OCI-LY1 (cell line): Measurements from ENCODE around the gene NIPAL3.

Experiments used
- H2AFZ ChIP-seq: fragments of 200-600 bp; sonication (generic), shearing (Covaris generic); 2 replicates; pipeline ENCODE4 v1.6.0; 2014; ENCODE audit warnings: antibody characterized with exemption, mild to moderate bottlenecking, low read length
- H3F3A ChIP-seq: fragments of 200-600 bp; sonication (generic), shearing (Covaris generic); 2 replicates; pipeline ENCODE4 v1.6.0; 2014; ENCODE audit warnings: mild to moderate bottlenecking, antibody characterized with exemption, low read length, moderate library complexity; ENCODE audit not compliant: insufficient read depth
- H3K27ac ChIP-seq: fragments of 200-600 bp; sonication (generic); 2 replicates; pipeline ENCODE4 v1.5.1; 2014; ENCODE audit warnings: low read length, mixed run types, mild to moderate bottlenecking, low read depth; ENCODE audit not compliant: poor library complexity, severe bottlenecking
- H3K27me3 ChIP-seq: fragments of 200-600 bp; sonication (generic); 2 replicates; pipeline ENCODE4 v1.6.0; 2014; ENCODE audit warnings: antibody characterized with exemption, mild to moderate bottlenecking, low read length, moderate library complexity; ENCODE audit not compliant: insufficient read depth
- H3K36me3 ChIP-seq: fragments of 200-600 bp; sonication (generic); 2 replicates; pipeline ENCODE4 v1.6.1; 2014; ENCODE audit warnings: mild to moderate bottlenecking, antibody characterized with exemption, low read length, moderate library complexity, mixed read lengths; ENCODE audit not compliant: insufficient read depth
- H3K4me1 ChIP-seq: fragments of 200-600 bp; sonication (generic); 2 replicates; pipeline ENCODE4 v1.5.1; 2014; ENCODE audit warnings: mild to moderate bottlenecking, low read length, moderate library complexity; ENCODE audit not compliant: insufficient read depth, severe bottlenecking
- H3K4me2 ChIP-seq: fragments of 200-600 bp; sonication (generic), shearing (Covaris generic); 2 replicates; pipeline ENCODE4 v1.6.1; 2014; ENCODE audit warnings: low read length
- H3K4me3 ChIP-seq: fragments of 200-600 bp; sonication (generic); 2 replicates; pipeline ENCODE4 v1.5.1; 2014; ENCODE audit warnings: low read length, low read depth, mild to moderate bottlenecking, mixed read lengths; ENCODE audit not compliant: poor library complexity, severe bottlenecking
- H3K79me2 ChIP-seq: fragments of 200-600 bp; shearing (Covaris generic); 2 replicates; pipeline ENCODE4 v1.6.1; 2016; ENCODE audit warnings: mixed run types, low read length, mixed read lengths; ENCODE audit not compliant: insufficient read depth
- H3K9ac ChIP-seq: fragments of 200-600 bp; sonication (generic), shearing (Covaris generic); 2 replicates; pipeline ENCODE4 v1.6.1; 2014; ENCODE audit warnings: mild to moderate bottlenecking, low read length, mixed read lengths
- H3K9me2 ChIP-seq: fragments of 200-600 bp; sonication (generic), shearing (Covaris generic); 2 replicates; pipeline ENCODE4 v1.6.1; 2014; ENCODE audit warnings: low read depth, mild to moderate bottlenecking, low read length, mixed read lengths
- H3K9me3 ChIP-seq: fragments of 200-600 bp; shearing (Covaris generic); 2 replicates; pipeline ENCODE4 v1.6.1; 2014; ENCODE audit warnings: low read length, mixed read lengths
- H4K20me1 ChIP-seq: fragments of 200-600 bp; sonication (generic), shearing (Covaris generic); 2 replicates; pipeline ENCODE4 v1.6.0; 2016; ENCODE audit warnings: mild to moderate bottlenecking, low read length; ENCODE audit not compliant: insufficient read depth
- EZH2 ChIP-seq: fragments of 200-600 bp; sonication (generic), shearing (Covaris generic); IDR thresholded peaks from 2 replicates; pipeline ENCODE4 v1.8.0; 2017; ENCODE audit warnings: borderline replicate concordance, mixed run types, mild to moderate bottlenecking, antibody characterized with exemption, low read length, moderate library complexity, mixed read lengths
- TF ChIP-seq, protein P1 (sequence below): fragments of 200-600 bp; sonication (generic), shearing (Covaris generic); IDR thresholded peaks from 2 replicates; pipeline ENCODE4 v1.5.1; 2017; ENCODE audit warnings: mild to moderate bottlenecking, antibody characterized with exemption, low read length, moderate library complexity, mixed read lengths

NIPAL3 gene

DNA sequence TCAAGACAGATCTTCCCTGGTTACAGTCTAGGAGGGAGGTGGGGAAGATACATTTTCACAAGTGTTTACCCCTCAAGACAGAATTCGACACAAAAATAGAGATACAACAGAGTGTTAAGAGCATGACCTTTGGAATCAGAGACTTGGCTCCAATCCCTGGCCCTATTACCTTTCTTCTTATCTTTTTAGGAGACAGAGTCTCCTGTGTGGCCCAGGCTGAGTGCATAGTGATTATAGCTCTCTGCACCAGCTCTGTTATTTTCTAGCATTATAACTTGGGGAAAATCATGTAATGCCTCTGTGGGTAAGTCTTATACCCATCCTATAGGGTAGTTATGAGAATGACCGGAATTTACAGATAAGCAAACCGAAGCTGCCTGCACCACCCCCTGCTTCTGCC, 9.8 kb downstream of the NIPAL3 start:
- Histone ChIP-seq H3K79me2 (no peaks in the 10 kb centered on the region), H3K4me2 (no peak overlapping the region), H4K20me1 (no peaks in the 10 kb centered on the region), H2AFZ (no peak overlapping the region), H3K9me2 (no peaks in the 10 kb centered on the region), H3K27ac (no peak overlapping the region), H3K9me3 (no peaks in the 10 kb centered on the region), H3F3A (no peaks in the 10 kb centered on the region), H3K4me3 (no peak overlapping the region), H3K4me1 (no peaks in the 10 kb centered on the region), H3K36me3 (peaks cover 44% of the 10 kb centered on the region), H3K27me3 (no peaks in the 10 kb centered on the region), H3K9ac (no peak overlapping the region)
- TF ChIP-seq, protein P1, sequence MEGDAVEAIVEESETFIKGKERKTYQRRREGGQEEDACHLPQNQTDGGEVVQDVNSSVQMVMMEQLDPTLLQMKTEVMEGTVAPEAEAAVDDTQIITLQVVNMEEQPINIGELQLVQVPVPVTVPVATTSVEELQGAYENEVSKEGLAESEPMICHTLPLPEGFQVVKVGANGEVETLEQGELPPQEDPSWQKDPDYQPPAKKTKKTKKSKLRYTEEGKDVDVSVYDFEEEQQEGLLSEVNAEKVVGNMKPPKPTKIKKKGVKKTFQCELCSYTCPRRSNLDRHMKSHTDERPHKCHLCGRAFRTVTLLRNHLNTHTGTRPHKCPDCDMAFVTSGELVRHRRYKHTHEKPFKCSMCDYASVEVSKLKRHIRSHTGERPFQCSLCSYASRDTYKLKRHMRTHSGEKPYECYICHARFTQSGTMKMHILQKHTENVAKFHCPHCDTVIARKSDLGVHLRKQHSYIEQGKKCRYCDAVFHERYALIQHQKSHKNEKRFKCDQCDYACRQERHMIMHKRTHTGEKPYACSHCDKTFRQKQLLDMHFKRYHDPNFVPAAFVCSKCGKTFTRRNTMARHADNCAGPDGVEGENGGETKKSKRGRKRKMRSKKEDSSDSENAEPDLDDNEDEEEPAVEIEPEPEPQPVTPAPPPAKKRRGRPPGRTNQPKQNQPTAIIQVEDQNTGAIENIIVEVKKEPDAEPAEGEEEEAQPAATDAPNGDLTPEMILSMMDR: no peak
- TF ChIP-seq EZH2: no peak

DNA sequence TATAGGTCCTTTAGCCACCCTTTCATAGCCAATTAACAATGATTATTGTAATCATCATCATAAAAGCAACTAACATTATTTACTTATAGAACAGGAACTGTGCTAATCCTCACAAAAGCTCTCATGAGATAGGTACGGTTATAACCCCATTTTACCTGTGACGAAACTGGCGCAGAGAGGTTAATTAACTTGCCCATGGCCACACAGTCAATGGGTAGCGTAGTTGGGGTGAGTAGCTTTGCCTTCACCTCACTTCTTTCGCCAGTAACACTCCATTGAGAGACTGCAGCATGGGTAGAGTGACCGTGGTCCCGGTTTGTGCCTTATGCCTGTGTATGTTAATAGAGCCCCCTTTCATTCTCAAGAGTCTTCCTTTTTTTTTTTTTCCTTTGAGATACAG, 10.3 kb downstream of the NIPAL3 start:
- Histone ChIP-seq H3F3A (no peaks in the 10 kb centered on the region), H3K36me3 (peaks cover 39% of the 10 kb centered on the region), H4K20me1 (no peaks in the 10 kb centered on the region), H3K4me1 (no peaks in the 10 kb centered on the region), H3K9me2 (no peaks in the 10 kb centered on the region), H3K4me3 (no peak overlapping the region), H3K27ac (no peak overlapping the region), H3K27me3 (no peaks in the 10 kb centered on the region), H3K9ac (no peak overlapping the region), H3K4me2 (no peak overlapping the region), H2AFZ (no peak overlapping the region), H3K79me2 (no peaks in the 10 kb centered on the region), H3K9me3 (no peaks in the 10 kb centered on the region)
- TF ChIP-seq, protein P1: no peak
- TF ChIP-seq EZH2: no peak

DNA sequence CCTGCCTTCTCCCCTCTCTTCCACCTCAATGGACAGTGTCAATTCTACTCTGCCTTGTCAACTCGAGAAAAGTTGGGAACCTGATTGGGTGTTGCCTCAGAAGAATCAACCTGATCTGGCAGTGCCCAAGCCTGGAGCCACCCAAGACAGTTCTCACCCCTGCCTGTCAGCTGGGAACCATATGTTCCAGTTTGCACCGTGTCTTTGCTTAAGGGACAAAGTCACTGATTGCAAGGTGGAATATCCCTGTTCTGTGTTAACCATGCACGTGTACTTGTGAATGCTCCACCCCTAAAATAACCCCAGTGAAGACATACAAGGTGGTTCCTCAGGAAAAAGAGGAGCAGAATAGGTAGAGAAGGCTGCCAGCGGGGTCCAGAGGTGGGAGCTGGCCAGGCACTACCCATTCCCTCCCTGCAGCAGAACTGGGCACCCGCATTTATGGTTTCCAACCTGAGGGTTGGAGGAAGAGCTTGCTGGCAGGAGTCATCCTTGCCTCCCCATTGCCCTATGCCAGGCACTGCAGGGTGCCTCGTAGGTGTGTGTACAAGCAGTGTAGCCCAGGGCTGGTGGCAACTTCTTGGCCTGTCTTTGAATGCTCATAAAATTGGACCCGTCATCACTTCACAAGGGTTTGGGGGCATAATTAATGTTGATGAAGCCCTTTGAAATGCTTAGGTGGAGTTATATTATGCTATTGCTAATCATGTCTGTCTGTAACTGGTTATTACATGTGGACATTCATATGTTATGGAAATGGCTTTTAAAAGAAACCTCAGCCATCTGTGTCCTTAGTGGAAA, 11.3 kb downstream of the NIPAL3 start:
- no peak overlapping the region for H3K27ac ChIP-seq
- TF ChIP-seq, protein P1: no peak
- TF ChIP-seq EZH2: no peak
- no peaks in the 10 kb centered on the region for H3K4me1 ChIP-seq

More for the DNA sequence above, 11.3 kb downstream of the NIPAL3 start:
- H3K27me3 ChIP-seq: no peaks in the 10 kb centered on the region
- H3K9ac ChIP-seq: no peak overlapping the region
- H3K4me2 ChIP-seq: no peak overlapping the region
- H2AFZ ChIP-seq: no peak overlapping the region
- no peaks in the 10 kb centered on the region for H3K79me2 ChIP-seq
- no peaks in the 10 kb centered on the region for H3K9me3 ChIP-seq
- no peaks in the 10 kb centered on the region for H3K9me2 ChIP-seq
- H3K36me3 ChIP-seq: peaks cover 30% of the 10 kb centered on the region
- H3F3A ChIP-seq: no peaks in the 10 kb centered on the region
- H3K4me3 ChIP-seq: no peak overlapping the region
- H4K20me1 ChIP-seq: no peaks in the 10 kb centered on the region
